HCT116 (cell line): ENCODE measurements around the gene FOXC2. TPM values are rescaled to one million over a fixed set of nuclear protein-coding genes. Genes with fewer than 3 reads are reported as not detected.

Experiments
- ATAC-seq: fragments of 200-7000 bp; cut with Tn5 transposase; 2 replicates; pipeline ENCODE4 v1.9.1; 2020; ENCODE audit warnings: mild to moderate bottlenecking, moderate library complexity
- BruUV-seq: library from RNA; stranded (reverse); fragments of 400-500 nt; replicated peaks from 2 replicates; lab custom pipeline; 2021; lab: Mats Ljungman, UMichigan
- CTCF ChIA-PET: fragments of 300-600 bp; sonication (Branson Sonifier 250); formaldehyde crosslinking; loops from one replicate; lab custom pipeline; 2021; ENCODE audit warnings: antibody characterized with exemption; lab: Charles Lee
- POLR2A ChIA-PET: fragments of 300-600, 350-600 bp; sonication (Branson Sonifier 250); formaldehyde crosslinking; loops from one replicate; lab custom pipeline; 2021; ENCODE audit warnings: antibody characterized with exemption; lab: Charles Lee
- RAD21 ChIA-PET, 2 experiments: fragments of 300-600 bp; sonication (Branson Sonifier 250); formaldehyde crosslinking; loops; one replicate each; lab custom pipeline; 2023; ENCODE audit warnings: low total read pairs in 2 of 2; ENCODE audit not compliant: uncharacterized antibody in 2 of 2, unreplicated experiment in 2 of 2, low non-redundant PET in 1 of 2; lab: Charles Lee
- DNase-seq: peaks from one replicate; pipeline ENCODE4 v3.0.0-alpha.2; 2010; ENCODE audit warnings: low read depth, low spot score
- H2AFZ ChIP-seq: fragments of 200-600 bp; shearing (Covaris generic), sonication (generic); 2 replicates; pipeline ENCODE4 v1.6.1; 2017; ENCODE audit warnings: low read depth, mixed run types, mixed read lengths, antibody characterized with exemption, low read length; ENCODE audit not compliant: poor library complexity, severe bottlenecking
- H3K27ac ChIP-seq: 2 replicates; pipeline ENCODE4 v1.5.1; 2012; ENCODE audit warnings: low read depth, low read length
- H3K27me3 ChIP-seq: fragments of 200-600 bp; sonication (generic); 2 replicates; pipeline ENCODE4 v1.6.1; 2016; ENCODE audit warnings: mixed run types, low read length, mixed read lengths; ENCODE audit not compliant: insufficient read depth
- H3K36me3 ChIP-seq, 2 experiments: fragments of 200-500 bp in 1 of 2; fragments of 200-600 bp in 1 of 2; sonication (Bioruptor generic) in 1 of 2; sonication (generic) in 1 of 2; 2 replicates each; pipeline versions ENCODE4 v1.5.1 to v1.6.1; 2014 to 2016; ENCODE audit warnings: low read length in 2 of 2, inconsistent platforms in 1 of 2, mixed read lengths in 1 of 2, mixed run types in 1 of 2; ENCODE audit not compliant: insufficient read depth in 2 of 2, control insufficient read depth in 1 of 2
- H3K4me1 ChIP-seq, 2 experiments: fragments of 200-600 bp in 1 of 2; sonication (generic) in 1 of 2; 2 replicates each; pipeline versions ENCODE4 v1.5.1 to v1.6.1; 2012 to 2017; ENCODE audit warnings: low read length in 2 of 2, inconsistent platforms in 1 of 2, mild to moderate bottlenecking in 1 of 2, mixed read lengths in 1 of 2, mixed run types in 1 of 2, moderate library complexity in 1 of 2; ENCODE audit not compliant: insufficient read depth in 2 of 2, control insufficient read depth in 1 of 2
- H3K4me2 ChIP-seq: fragments of 200-600 bp; sonication (generic); 2 replicates; pipeline ENCODE4 v1.6.1; 2017; ENCODE audit warnings: mixed run types, low read length, mixed read lengths
- H3K4me3 ChIP-seq, 2 experiments: fragments of 200-600 bp in 1 of 2; sonication (generic) in 1 of 2; replicated peaks in 1 of 2; 2 replicates each; pipeline ENCODE4 v1.5.1; 2011 to 2016; ENCODE audit warnings: low read length in 2 of 2, control low read depth in 1 of 2, low read depth in 1 of 2, mild to moderate bottlenecking in 1 of 2, mixed read lengths in 1 of 2, mixed run types in 1 of 2
- H3K79me2 ChIP-seq: fragments of 200-600 bp; sonication (generic); 2 replicates; pipeline ENCODE4 v1.6.1; 2017; ENCODE audit warnings: mild to moderate bottlenecking, mixed run types, low read length, moderate library complexity, mixed read lengths; ENCODE audit not compliant: insufficient read depth
- H3K9ac ChIP-seq: fragments of 200-600 bp; sonication (generic); 2 replicates; pipeline ENCODE4 v1.6.1; 2016; ENCODE audit warnings: low read length, mixed read lengths
- H3K9me2 ChIP-seq: fragments of 200-600 bp; sonication (generic), shearing (Covaris generic); 2 replicates; pipeline ENCODE4 v1.6.1; 2017; ENCODE audit warnings: mixed run types, mild to moderate bottlenecking, moderate library complexity; ENCODE audit not compliant: insufficient read depth
- H3K9me3 ChIP-seq, 2 experiments: fragments of 200-500 bp in 1 of 2; fragments of 200-600 bp in 1 of 2; sonication (Bioruptor generic) in 1 of 2; sonication (generic) in 1 of 2; 2 replicates each; pipeline ENCODE4 v1.6.1; 2014 to 2017; ENCODE audit warnings: low read length in 2 of 2, mixed read lengths in 2 of 2, inconsistent platforms in 1 of 2, low read depth in 1 of 2, mild to moderate bottlenecking in 1 of 2, mixed run types in 1 of 2, moderate library complexity in 1 of 2; ENCODE audit not compliant: control insufficient read depth in 1 of 2, insufficient read depth in 1 of 2
- H4K20me1 ChIP-seq: fragments of 200-600 bp; sonication (generic), shearing (Covaris generic); 2 replicates; pipeline ENCODE4 v1.6.1; 2017; ENCODE audit warnings: mixed run types, mild to moderate bottlenecking, moderate library complexity; ENCODE audit not compliant: insufficient read depth
- ATF3 ChIP-seq: IDR thresholded peaks from 2 replicates; pipeline ENCODE4 v1.6.1; 2012
- CBX3 ChIP-seq: IDR thresholded peaks from 2 replicates; pipeline ENCODE4 v1.6.1; 2012; ENCODE audit warnings: low read depth
- CTCF ChIP-seq, 3 experiments: fragments of 200-600 bp in 1 of 3; sonication (generic) in 1 of 3; IDR thresholded peaks in 2 of 3; conservative IDR thresholded peaks in 1 of 3; 2 replicates each; pipeline ENCODE4 v1.5.1; 2012 to 2017; ENCODE audit warnings: low read depth in 2 of 3, low read length in 2 of 3, antibody characterized with exemption in 1 of 3, borderline replicate concordance in 1 of 3, control low read depth in 1 of 3, mild to moderate bottlenecking in 1 of 3, mixed read lengths in 1 of 3, mixed run types in 1 of 3, moderate library complexity in 1 of 3; ENCODE audit not compliant: insufficient read depth in 1 of 3
- EGR1 ChIP-seq: IDR thresholded peaks from 2 replicates; pipeline ENCODE4 v1.6.1; 2012; ENCODE audit warnings: low read depth
- ELF1 ChIP-seq: IDR thresholded peaks from 2 replicates; pipeline ENCODE4 v1.6.1; 2012; ENCODE audit warnings: low read depth, borderline replicate concordance
- EZH2 ChIP-seq: fragments of 200-600 bp; sonication (generic); IDR thresholded peaks from 2 replicates; pipeline ENCODE4 v1.6.1; 2017; ENCODE audit warnings: antibody characterized with exemption, mixed run types
- EZH2phosphoT487 ChIP-seq: fragments of 200-600 bp; IDR thresholded peaks from 2 replicates; pipeline ENCODE4 v1.6.1; 2018; ENCODE audit warnings: antibody characterized with exemption, borderline replicate concordance
- FOSL1 ChIP-seq: IDR thresholded peaks from 2 replicates; pipeline ENCODE4 v1.6.1; 2012; ENCODE audit warnings: low read depth
- JUND ChIP-seq: IDR thresholded peaks from 2 replicates; pipeline ENCODE4 v1.6.1; 2012
- POLR2A ChIP-seq: IDR thresholded peaks from 2 replicates; pipeline ENCODE4 v1.7.0; 2011; ENCODE audit warnings: borderline replicate concordance; ENCODE audit not compliant: insufficient read depth, insufficient read length; ENCODE audit errors: extremely low read depth
- POLR2AphosphoS5 ChIP-seq: IDR thresholded peaks from 2 replicates; pipeline ENCODE4 v1.6.1; 2011; ENCODE audit warnings: mild to moderate bottlenecking, low read depth, low read length, moderate library complexity
- RAD21 ChIP-seq: IDR thresholded peaks from 2 replicates; pipeline ENCODE4 v1.6.1; 2012; ENCODE audit warnings: low read depth, mild to moderate bottlenecking
- REST ChIP-seq: IDR thresholded peaks from 2 replicates; pipeline ENCODE4 v1.6.1; 2012; ENCODE audit warnings: low read depth
- SIN3A ChIP-seq: IDR thresholded peaks from 2 replicates; pipeline ENCODE4 v1.6.1; 2012; ENCODE audit warnings: low read depth
- SP1 ChIP-seq: IDR thresholded peaks from 2 replicates; pipeline ENCODE4 v1.6.1; 2012; ENCODE audit warnings: low read depth
- SRF ChIP-seq: IDR thresholded peaks from 2 replicates; pipeline ENCODE4 v1.6.1; 2012; ENCODE audit warnings: low read depth
- YY1 ChIP-seq: IDR thresholded peaks from 2 replicates; pipeline ENCODE4 v1.6.1; 2011; ENCODE audit warnings: low read length, low read depth, moderate library complexity, mild to moderate bottlenecking; ENCODE audit not compliant: insufficient replicate concordance; ENCODE audit errors: extremely low read depth
- ZNF274 ChIP-seq: fragments of 200-500 bp; sonication (Bioruptor generic); IDR thresholded peaks from 2 replicates; pipeline ENCODE4 v1.6.1; 2014; ENCODE audit warnings: mild to moderate bottlenecking, low read depth, low read length, inconsistent platforms
- intact Hi-C: fragments of 100-400 bp; cut with micrococcal nuclease; formaldehyde crosslinking; loops from 2 replicates; pipeline ENCODE4 v1.10.0; 2022
- total RNA-seq: library from RNA; stranded (reverse); gene quantifications from one replicate; pipeline ENCODE4 v1.2.1, GENCODE V29; 2021; ENCODE audit not compliant: unreplicated experiment
- TF ChIP-seq, protein P1 (sequence below): IDR thresholded peaks from 2 replicates; pipeline ENCODE4 v1.6.1; 2011; ENCODE audit warnings: mild to moderate bottlenecking, low read length, moderate library complexity; ENCODE audit not compliant: insufficient replicate concordance; ENCODE audit errors: extremely low read depth

The FOXC2 gene
- total RNA-seq, 1 experiment from 2014 or later = 0.22 TPM

DNA sequence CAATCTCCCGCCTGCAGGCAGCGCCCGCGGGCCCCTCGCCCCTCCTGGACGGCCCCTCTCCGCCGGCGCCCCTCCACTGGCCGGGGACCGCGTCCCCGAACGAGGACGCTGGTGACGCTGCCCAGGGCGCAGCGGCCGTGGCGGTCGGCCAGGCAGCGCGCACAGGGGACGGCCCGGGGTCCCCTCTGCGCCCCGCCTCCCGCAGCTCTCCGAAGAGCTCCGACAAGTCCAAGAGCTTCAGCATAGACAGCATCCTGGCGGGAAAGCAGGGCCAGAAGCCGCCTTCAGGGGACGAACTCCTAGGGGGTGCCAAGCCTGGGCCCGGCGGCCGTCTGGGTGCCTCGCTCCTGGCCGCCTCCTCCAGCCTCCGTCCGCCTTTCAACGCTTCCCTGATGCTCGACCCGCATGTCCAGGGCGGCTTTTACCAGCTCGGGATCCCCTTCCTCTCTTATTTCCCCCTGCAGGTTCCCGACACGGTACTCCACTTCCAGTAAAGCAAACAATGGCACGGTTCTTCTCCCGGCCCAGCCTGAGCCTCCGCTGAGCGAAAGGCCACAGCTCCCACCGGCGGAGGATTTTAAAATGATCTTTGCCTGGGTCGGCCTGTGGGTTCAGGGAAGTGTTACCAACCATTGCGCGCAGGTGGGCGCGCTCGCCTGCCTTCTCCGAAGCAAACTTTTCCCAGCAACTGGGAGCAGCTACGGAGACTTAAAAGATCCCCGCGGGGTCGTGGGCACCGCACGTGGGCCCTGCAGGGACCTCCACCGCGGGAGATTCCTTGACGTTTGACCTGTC is 12.8 kb downstream of the FOXC2 start:
- H3K9ac ChIP-seq = no peak overlapping the region
- BruUV-seq = no TSS peak

More for the DNA sequence above, 12.8 kb downstream of the FOXC2 start:
- no peak overlapping the region for H3K4me3 ChIP-seq
- H2AFZ ChIP-seq = no peak overlapping the region
- ChIA-PET CTCF (no interaction called here), RAD21 (no interaction called here), POLR2A (no interaction called here)
- peaks cover 11 to 26% of the 10 kb centered on the region in 2 experiments; a peak in 3 of 4 replicates for H3K4me1 ChIP-seq
- H3K4me2 ChIP-seq = no peak overlapping the region
- H3K27me3 ChIP-seq = no peaks in the 10 kb centered on the region
- no peak overlapping the region for H3K27ac ChIP-seq
- H3K36me3 ChIP-seq = no peaks in the 10 kb centered on the region
- no peaks in the 10 kb centered on the region for H4K20me1 ChIP-seq
- DNase-seq = no peak
- intact Hi-C loops = loop anchor here (5.0 kb wide), 3 partner anchors 438 to 498 kb away; no protein-coding TSS in a partner anchor
- no peaks in the 10 kb centered on the region for H3K9me3 ChIP-seq
- no peaks in the 10 kb centered on the region for H3K9me2 ChIP-seq
- no peaks in the 10 kb centered on the region for H3K79me2 ChIP-seq
- no peak for TF ChIP-seq POLR2A
- TF ChIP-seq ELF1 = no peak
- TF ChIP-seq CBX3 = no peak
- no peak for TF ChIP-seq SP1
- no peak for TF ChIP-seq ATF3
- TF ChIP-seq FOSL1 = no peak
- no peak for TF ChIP-seq SRF
- TF ChIP-seq EGR1 = no peak
- no peak for TF ChIP-seq CTCF (IDR thresholded peaks at IDR 0.05 in 2 of 3, conservative IDR thresholded peaks at IDR 0.05 in 1 of 3; ENCODE audit: borderline replicate concordance in 1 of 3, insufficient read depth in 1 of 3, low read depth in 2 of 3, low read length in 2 of 3)
- no peak for TF ChIP-seq SIN3A
- TF ChIP-seq EZH2phosphoT487 = no peak
- TF ChIP-seq POLR2AphosphoS5 = no peak
- no peak for TF ChIP-seq EZH2
- TF ChIP-seq JUND = no peak
- TF ChIP-seq, protein P1, sequence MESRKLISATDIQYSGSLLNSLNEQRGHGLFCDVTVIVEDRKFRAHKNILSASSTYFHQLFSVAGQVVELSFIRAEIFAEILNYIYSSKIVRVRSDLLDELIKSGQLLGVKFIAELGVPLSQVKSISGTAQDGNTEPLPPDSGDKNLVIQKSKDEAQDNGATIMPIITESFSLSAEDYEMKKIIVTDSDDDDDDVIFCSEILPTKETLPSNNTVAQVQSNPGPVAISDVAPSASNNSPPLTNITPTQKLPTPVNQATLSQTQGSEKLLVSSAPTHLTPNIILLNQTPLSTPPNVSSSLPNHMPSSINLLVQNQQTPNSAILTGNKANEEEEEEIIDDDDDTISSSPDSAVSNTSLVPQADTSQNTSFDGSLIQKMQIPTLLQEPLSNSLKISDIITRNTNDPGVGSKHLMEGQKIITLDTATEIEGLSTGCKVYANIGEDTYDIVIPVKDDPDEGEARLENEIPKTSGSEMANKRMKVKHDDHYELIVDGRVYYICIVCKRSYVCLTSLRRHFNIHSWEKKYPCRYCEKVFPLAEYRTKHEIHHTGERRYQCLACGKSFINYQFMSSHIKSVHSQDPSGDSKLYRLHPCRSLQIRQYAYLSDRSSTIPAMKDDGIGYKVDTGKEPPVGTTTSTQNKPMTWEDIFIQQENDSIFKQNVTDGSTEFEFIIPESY = no peak
- no peak for TF ChIP-seq YY1
- TF ChIP-seq REST = no peak
- no peak for TF ChIP-seq ZNF274
- TF ChIP-seq RAD21 = no peak
- TF ChIP-seq, all 23 proteins: peak for 0
- ATAC-seq = no peak
